Aorta (tissue), 5 donors: ENCODE data around the gene KIR2DL3. TPM values are rescaled to one million over a fixed set of nuclear protein-coding genes. Genes with fewer than 3 reads are reported as not detected.
"Not testable (repeated sequence)": the region's sequence is repeated elsewhere in the genome, so short reads cannot be mapped to it uniquely, and the experiment has no call there.

ENCODE experiments used
- ATAC-seq: fragments of 200-7000 bp; cut with Tn5 transposase; one replicate; pipeline ENCODE4 v1.9.1; 2022; ENCODE audit warnings: moderate library complexity; ENCODE audit not compliant: low FRiP score
- DNase-seq, 2 donors: peaks; one replicate each; pipeline ENCODE4 v3.0.0-alpha.2; 2020
- H3K27ac ChIP-seq, 2 donors: one replicate each; pipeline ENCODE4 v1.5.1; 2013; ENCODE audit warnings: low read length in 2 of 2, mild to moderate bottlenecking in 2 of 2, moderate library complexity in 2 of 2, control low read depth in 1 of 2, inconsistent platforms in 1 of 2, low read depth in 1 of 2
- H3K27me3 ChIP-seq, 2 donors: one replicate each; pipeline ENCODE4 v1.6.1; 2013; ENCODE audit warnings: control low read depth in 1 of 2, low read length in 1 of 2, mild to moderate bottlenecking in 1 of 2, moderate library complexity in 1 of 2; ENCODE audit not compliant: insufficient read depth in 2 of 2, control insufficient read depth in 1 of 2
- H3K36me3 ChIP-seq, 2 donors: one replicate each; pipeline ENCODE4 v1.6.1; 2013; ENCODE audit warnings: control low read depth in 1 of 2, low read length in 1 of 2, mild to moderate bottlenecking in 1 of 2; ENCODE audit not compliant: insufficient read depth in 2 of 2, control insufficient read depth in 1 of 2
- H3K4me1 ChIP-seq, 2 donors: one replicate each; pipeline ENCODE4 v1.6.1; 2013; ENCODE audit warnings: low read length in 2 of 2, control low read depth in 1 of 2, mild to moderate bottlenecking in 1 of 2, moderate library complexity in 1 of 2; ENCODE audit not compliant: insufficient read depth in 2 of 2, control insufficient read depth in 1 of 2
- H3K4me3 ChIP-seq, 2 donors: one replicate each; pipeline ENCODE4 v1.5.1; 2013; ENCODE audit warnings: low read length in 2 of 2, control low read depth in 1 of 2, mild to moderate bottlenecking in 1 of 2
- H3K9me3 ChIP-seq: one replicate; pipeline ENCODE4 v1.6.1; 2013; ENCODE audit warnings: mild to moderate bottlenecking, low read length; ENCODE audit not compliant: control insufficient read depth
- WGBS, 2 donors: extraction: QIAGEN DNeasy Blood & Tissue Kit; methylation state at CpG; one replicate each; pipeline ENCODE4 v1.1.7; 2013; 5-methylcytosine and 5-hydroxymethylcytosine counted together
- intact Hi-C, 2 donors: fragments of 100-400 bp; cut with DNase I; formaldehyde crosslinking; loops; one replicate each; pipeline versions ENCODE4 v1.14.2 to v1.15.0; 2022
- polyA plus RNA-seq, 2 donors: library from polyadenylated mRNA; stranded (reverse); fragments of 200-250 nt; gene quantifications; one replicate each; pipeline ENCODE4 v1.2.3, GENCODE V29; 2013
- total RNA-seq, 2 donors: library from RNA; stranded (reverse); fragmentation: NEBNext Ultra II Directional; extraction: Animal tissue kit (Norgen Biotek cat#: 25700); gene quantifications; one replicate each; pipeline ENCODE4 v1.2.1, GENCODE V29; 2021
- donor health status: healthy with polysubstance abuse.
- donor health status: Bipolar disorder and iron deficiency.
- donor health status: DM: no; HTN: no; CAD: no.
- donor health status: DM: no; HTN: no; CAD: no.
- donor health status: DM: yes; HTN: yes; CAD: no.

KIR2DL3 gene
- total and polyA plus RNA-seq, 4 donors = not detected

- Histone ChIP-seq H3K9me3 (peaks cover 1% of the 10 kb centered on the region), H3K27me3 (no peaks in the 10 kb centered on the region), H3K4me3 (no peak overlapping the region), H3K27ac (no peak overlapping the region), H3K36me3 (no peaks in the 10 kb centered on the region), H3K4me1 (no peaks in the 10 kb centered on the region)
- ATAC-seq (no peak), DNase-seq (no peak)
- intact Hi-C loops = no loop called here
- WGBS, 2 donors = 52 to 56% methylated on average over 8 of the region's 8 CpGs
Measured at GRCh38 chr19:54731191-54731590, 7.1 kb upstream of the KIR2DL3 start.

- Histone ChIP-seq H3K9me3 (no peaks in the 10 kb centered on the region), H3K36me3 (no peaks in the 10 kb centered on the region), H3K27me3 (no peaks in the 10 kb centered on the region), H3K4me1 (no peaks in the 10 kb centered on the region), H3K4me3 (no peak overlapping the region), H3K27ac (no peak overlapping the region)
- 72 to 88% methylated on average over 1 of the region's 1 CpG for WGBS, 2 donors
- ATAC-seq (no peak), DNase-seq (no peak)
- intact Hi-C loops = no loop called here
Measured at GRCh38 chr19:54738715-54739114, 402 bp downstream of the KIR2DL3 start.

- H3K27ac ChIP-seq = no peak overlapping the region
- no peak for ATAC-seq
- H3K27me3 ChIP-seq = no peaks in the 10 kb centered on the region
- H3K36me3 ChIP-seq = no peaks in the 10 kb centered on the region
- intact Hi-C loops = loop anchor here in 1 of 2 donors (1.0 kb wide), 1 partner anchor 108 kb away; no protein-coding TSS in a partner anchor
- DNase-seq = no peak
- no peaks in the 10 kb centered on the region for H3K4me1 ChIP-seq
- no peak overlapping the region for H3K4me3 ChIP-seq
- no peaks in the 10 kb centered on the region for H3K9me3 ChIP-seq
- 76 to 78% methylated on average over 13 of the region's 13 CpGs for WGBS, 2 donors
Measured at GRCh38 chr19:54739587-54740497, 1.5 kb downstream of the KIR2DL3 start.

DNA sequence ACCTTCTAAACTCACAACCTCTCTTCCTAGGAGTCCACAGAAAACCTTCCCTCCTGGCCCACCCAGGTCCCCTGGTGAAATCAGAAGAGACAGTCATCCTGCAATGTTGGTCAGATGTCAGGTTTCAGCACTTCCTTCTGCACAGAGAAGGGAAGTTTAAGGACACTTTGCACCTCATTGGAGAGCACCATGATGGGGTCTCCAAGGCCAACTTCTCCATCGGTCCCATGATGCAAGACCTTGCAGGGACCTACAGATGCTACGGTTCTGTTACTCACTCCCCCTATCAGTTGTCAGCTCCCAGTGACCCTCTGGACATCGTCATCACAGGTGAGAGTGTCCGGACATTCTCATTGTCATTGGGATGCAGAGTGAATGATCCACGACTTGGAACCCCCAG is 3.6 kb downstream of the KIR2DL3 start:
- 61 to 67% methylated on average over 5 of the region's 5 CpGs for WGBS, 2 donors
- DNase-seq, ATAC-seq, H3K36me3 ChIP-seq, H3K9me3 ChIP-seq, H3K27ac ChIP-seq, H3K4me3 ChIP-seq, H3K27me3 ChIP-seq, intact Hi-C loops, H3K4me1 ChIP-seq: not testable (repeated sequence)

GRCh38 chr19:54744080-54744479 is 5.8 kb downstream of the KIR2DL3 start:
- DNase-seq, intact Hi-C loops: not testable (repeated sequence)

DNA sequence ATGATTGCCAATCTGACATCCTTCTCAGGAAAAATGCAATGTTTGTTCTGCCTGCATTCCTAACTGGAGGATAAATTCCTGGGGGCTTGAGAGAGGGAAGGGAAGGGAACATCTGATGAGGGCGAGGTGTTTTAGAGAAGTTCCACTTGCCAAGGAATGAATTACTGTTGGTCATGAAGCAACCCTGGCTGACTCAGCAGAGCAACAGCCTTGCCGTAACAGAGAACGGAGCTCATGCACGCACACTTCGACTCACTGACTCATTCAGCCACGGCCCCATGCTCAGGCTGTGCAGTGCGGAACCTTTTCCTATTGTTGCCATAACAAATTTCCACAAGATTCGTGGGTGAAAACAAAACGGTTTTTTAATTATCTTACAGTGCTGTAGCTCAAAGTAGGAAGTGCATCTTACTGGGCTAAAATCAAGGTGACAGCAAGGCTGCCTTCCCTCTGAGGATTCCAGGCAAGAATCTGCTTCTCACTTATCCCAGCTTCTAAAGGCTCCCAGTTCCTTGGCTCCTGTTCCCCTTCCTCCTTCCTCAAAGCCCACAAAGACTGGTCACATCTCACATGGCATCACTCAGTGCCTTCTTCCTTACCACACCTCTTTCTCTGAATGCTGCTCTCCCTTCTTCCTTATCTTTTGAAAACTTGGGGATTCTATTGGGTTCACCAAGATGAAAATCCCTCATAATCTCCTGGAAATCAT is 9.5 kb downstream of the KIR2DL3 start:
- H3K9me3 ChIP-seq, H3K4me1 ChIP-seq, DNase-seq, H3K27ac ChIP-seq, H3K27me3 ChIP-seq, intact Hi-C loops, H3K4me3 ChIP-seq, ATAC-seq, H3K36me3 ChIP-seq: not testable (repeated sequence)
- 71 to 72% methylated on average over 9 of the region's 9 CpGs for WGBS, 2 donors

More at GRCh38 chr19:54744080-54744479, 5.8 kb downstream of the KIR2DL3 start:
- not testable (repeated sequence) for ATAC-seq, H3K4me3 ChIP-seq, H3K36me3 ChIP-seq, H3K4me1 ChIP-seq, H3K27me3 ChIP-seq, H3K9me3 ChIP-seq, H3K27ac ChIP-seq
- 74 to 88% methylated on average over 4 to 5 of the region's 5 CpGs for WGBS, 2 donors

- H3K4me3 ChIP-seq, H3K9me3 ChIP-seq, ATAC-seq, H3K27me3 ChIP-seq, H3K27ac ChIP-seq, intact Hi-C loops, H3K36me3 ChIP-seq, DNase-seq, H3K4me1 ChIP-seq: not testable (repeated sequence)
- WGBS, 2 donors = 39 to 61% methylated on average over 6 of the region's 6 CpGs
Measured at GRCh38 chr19:54750276-54750675, 12.0 kb downstream of the KIR2DL3 start.

DNA sequence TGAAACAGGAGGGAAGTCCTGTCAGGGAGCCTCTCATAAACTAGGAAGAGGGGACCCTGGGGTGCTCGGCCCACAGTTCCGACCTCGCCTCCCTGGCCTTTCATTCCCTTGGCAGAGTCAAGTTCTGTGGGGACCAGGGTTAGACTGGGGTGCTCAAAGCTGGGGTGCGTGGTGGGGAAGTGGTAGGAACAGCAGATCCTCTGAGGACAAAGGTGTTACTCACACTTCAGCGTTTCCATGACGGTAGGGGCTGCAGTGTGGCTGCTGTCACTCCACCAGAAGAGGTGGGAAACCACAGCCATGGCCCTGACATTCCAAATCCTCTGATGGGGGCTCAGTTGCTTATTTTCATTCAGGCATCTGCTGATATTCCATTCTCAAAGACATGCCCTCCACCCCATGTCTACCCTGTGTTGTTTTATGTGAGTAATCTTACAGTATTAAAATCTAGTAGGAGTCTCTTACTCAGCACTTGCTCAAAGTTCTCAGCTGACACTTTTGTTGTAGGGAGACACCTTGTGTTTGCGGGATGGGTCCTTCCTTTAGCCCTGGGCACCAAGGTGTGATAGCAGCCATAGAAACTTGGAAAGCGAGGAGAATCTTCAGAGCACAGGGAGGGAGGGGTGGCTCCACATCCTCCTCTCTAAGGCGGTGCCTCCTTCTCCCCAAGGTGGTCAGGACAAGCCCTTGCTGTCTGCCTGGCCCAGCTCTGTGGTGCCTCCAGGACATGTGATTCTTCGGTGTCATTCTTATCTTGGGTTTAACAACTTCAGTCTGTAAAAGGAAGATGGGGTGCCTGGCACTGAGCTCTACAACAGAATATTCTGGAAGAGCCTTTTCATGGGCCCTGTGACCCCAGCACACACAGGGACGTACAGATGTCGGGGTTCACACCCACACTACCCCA is 18.1 kb downstream of the KIR2DL3 start:
- intact Hi-C loops = not testable (repeated sequence)
- WGBS, 2 donors = 60 to 80% methylated on average over 10 to 11 of the region's 12 CpGs

More for the DNA sequence above, 18.1 kb downstream of the KIR2DL3 start:
- ATAC-seq, DNase-seq, H3K4me3 ChIP-seq, H3K36me3 ChIP-seq, H3K27ac ChIP-seq, H3K4me1 ChIP-seq, H3K9me3 ChIP-seq, H3K27me3 ChIP-seq: not testable (repeated sequence)
